RWPE2 (cell line): ENCODE measurements around the gene CD27.

Experiments
- ATAC-seq: fragments of 200-7000 bp; cut with Tn5 transposase; 3 replicates; pipeline ENCODE4 v1.9.1; 2021; ENCODE audit warnings: low read depth
- DNase-seq: peaks from one replicate; pipeline ENCODE4 v3.0.0-alpha.2; 2020; ENCODE audit warnings: low spot score
- H3K27ac ChIP-seq: fragments of 450-650 bp; 2 replicates; pipeline ENCODE4 v1.5.1; 2017; ENCODE audit warnings: mild to moderate bottlenecking; ENCODE audit not compliant: poor library complexity, severe bottlenecking
- H3K27me3 ChIP-seq: fragments of 250-450 bp; sonication (Bioruptor Pico); 2 replicates; pipeline ENCODE4 v1.5.1; 2021; ENCODE audit warnings: mild to moderate bottlenecking, moderate library complexity; ENCODE audit not compliant: insufficient read depth, poor library complexity, severe bottlenecking
- H3K36me3 ChIP-seq: fragments of 250-450 bp; sonication (Bioruptor Pico); 2 replicates; pipeline ENCODE4 v1.5.1; 2020; ENCODE audit warnings: low read depth, mild to moderate bottlenecking, moderate library complexity
- H3K4me1 ChIP-seq: fragments of 250-450 bp; sonication (Bioruptor Pico); 2 replicates; pipeline ENCODE4 v1.5.1; 2021; ENCODE audit warnings: mild to moderate bottlenecking, moderate library complexity; ENCODE audit not compliant: insufficient read depth, poor library complexity, severe bottlenecking
- H3K4me3 ChIP-seq: fragments of 250-450 bp; sonication (Bioruptor Pico); 2 replicates; pipeline ENCODE4 v1.5.1; 2021; ENCODE audit warnings: mild to moderate bottlenecking, moderate library complexity; ENCODE audit not compliant: severe bottlenecking
- H3K9me3 ChIP-seq: fragments of 250-450 bp; sonication (Bioruptor Pico); 2 replicates; pipeline ENCODE4 v1.5.1; 2021; ENCODE audit warnings: mild to moderate bottlenecking, moderate library complexity; ENCODE audit not compliant: severe bottlenecking
- TF ChIP-seq, protein P1 (sequence below): fragments of 450-650 bp; IDR thresholded peaks from one replicate; pipeline ENCODE4 v1.5.1; 2017; ENCODE audit warnings: mild to moderate bottlenecking, moderate library complexity; ENCODE audit not compliant: poor library complexity, severe bottlenecking

The CD27 gene

DNA sequence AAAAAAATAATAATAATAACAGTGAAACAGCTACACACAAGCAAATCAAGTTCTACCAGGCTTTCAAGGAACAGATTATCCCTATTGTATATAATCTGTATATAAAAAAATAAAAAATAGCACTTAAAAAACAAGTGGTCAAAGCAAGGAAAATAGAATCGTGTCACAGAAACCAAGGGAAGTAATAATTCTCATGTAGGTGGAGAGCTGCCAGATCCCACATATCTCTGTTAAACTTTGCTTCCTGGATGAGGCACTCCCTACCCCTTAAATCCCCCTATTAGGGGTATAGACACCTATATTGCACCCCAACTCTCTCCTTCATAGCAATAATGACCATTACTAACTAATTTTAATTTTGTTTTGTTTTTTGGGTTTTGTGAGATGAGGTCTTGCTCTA, 4.4 kb upstream of the CD27 start:
- DNase-seq (no peak), ATAC-seq (no peak)
- H3K4me1 ChIP-seq: no peaks in the 10 kb centered on the region
- TF ChIP-seq, protein P1, sequence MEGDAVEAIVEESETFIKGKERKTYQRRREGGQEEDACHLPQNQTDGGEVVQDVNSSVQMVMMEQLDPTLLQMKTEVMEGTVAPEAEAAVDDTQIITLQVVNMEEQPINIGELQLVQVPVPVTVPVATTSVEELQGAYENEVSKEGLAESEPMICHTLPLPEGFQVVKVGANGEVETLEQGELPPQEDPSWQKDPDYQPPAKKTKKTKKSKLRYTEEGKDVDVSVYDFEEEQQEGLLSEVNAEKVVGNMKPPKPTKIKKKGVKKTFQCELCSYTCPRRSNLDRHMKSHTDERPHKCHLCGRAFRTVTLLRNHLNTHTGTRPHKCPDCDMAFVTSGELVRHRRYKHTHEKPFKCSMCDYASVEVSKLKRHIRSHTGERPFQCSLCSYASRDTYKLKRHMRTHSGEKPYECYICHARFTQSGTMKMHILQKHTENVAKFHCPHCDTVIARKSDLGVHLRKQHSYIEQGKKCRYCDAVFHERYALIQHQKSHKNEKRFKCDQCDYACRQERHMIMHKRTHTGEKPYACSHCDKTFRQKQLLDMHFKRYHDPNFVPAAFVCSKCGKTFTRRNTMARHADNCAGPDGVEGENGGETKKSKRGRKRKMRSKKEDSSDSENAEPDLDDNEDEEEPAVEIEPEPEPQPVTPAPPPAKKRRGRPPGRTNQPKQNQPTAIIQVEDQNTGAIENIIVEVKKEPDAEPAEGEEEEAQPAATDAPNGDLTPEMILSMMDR: no peak
- no peaks in the 10 kb centered on the region for H3K36me3 ChIP-seq
- H3K27ac ChIP-seq: no peak overlapping the region
- H3K4me3 ChIP-seq: no peak overlapping the region
- no peaks in the 10 kb centered on the region for H3K27me3 ChIP-seq
- no peaks in the 10 kb centered on the region for H3K9me3 ChIP-seq

DNA sequence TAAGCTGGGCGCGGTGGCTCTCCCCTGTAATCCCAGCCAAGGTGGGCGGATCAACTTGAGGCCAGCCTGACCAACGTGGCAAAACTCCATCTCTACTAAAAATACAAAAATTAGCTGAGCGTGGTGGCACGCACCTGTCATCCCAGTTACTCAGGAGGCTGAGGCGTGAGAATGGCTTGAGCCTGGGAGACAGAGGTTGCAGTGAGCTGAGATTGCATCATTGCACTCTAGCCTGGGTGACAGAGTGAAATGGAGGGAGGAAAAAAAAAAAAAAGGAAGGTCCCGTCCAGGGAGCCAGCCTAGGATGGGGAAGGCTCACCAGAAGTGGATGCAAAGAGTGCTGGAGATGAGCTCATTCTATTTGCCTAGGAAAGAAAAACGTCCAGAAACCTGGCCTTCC, 1.9 kb upstream of the CD27 start:
- ATAC-seq: no peak
- no peak for DNase-seq
- no peaks in the 10 kb centered on the region for H3K36me3 ChIP-seq
- H3K27ac ChIP-seq: no peak overlapping the region
- H3K4me3 ChIP-seq: no peak overlapping the region
- H3K27me3 ChIP-seq: no peaks in the 10 kb centered on the region
- TF ChIP-seq, protein P1: no peak
- no peaks in the 10 kb centered on the region for H3K9me3 ChIP-seq
- no peaks in the 10 kb centered on the region for H3K4me1 ChIP-seq

DNA sequence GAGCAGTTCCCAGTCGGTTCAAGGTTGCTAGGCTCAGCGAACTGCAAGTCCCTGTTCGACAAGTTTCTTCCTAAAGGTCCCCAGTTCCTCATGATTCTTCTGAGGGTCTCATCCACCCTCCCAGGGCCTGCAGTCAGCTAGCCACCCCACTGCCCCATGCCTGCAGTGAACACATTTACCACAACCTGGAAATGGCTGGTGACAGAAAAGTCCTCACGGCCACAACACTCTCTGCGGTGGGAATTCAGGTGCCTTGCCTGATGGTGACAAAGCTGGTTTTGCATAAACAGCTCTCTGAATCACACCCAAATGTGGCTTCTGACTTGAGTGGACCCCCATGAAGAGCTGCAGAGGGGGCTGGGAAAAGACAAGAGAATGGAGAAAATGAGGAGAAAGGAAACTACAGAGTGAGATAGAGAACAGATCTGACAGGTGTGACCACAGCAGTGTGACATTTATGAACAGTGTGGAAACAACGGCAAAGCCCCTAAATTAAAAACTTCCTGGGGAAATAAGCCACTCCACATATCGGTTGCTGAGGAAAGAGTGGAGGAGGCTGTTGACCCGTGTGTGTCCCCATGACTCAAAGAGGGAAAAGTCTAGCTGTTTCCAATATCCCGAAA, 1.3 kb upstream of the CD27 start:
- no peaks in the 10 kb centered on the region for H3K27me3 ChIP-seq
- H3K4me3 ChIP-seq: no peak overlapping the region
- H3K4me1 ChIP-seq: no peaks in the 10 kb centered on the region
- H3K9me3 ChIP-seq: no peaks in the 10 kb centered on the region
- ATAC-seq (no peak), DNase-seq (no peak)
- TF ChIP-seq, protein P1: no peak
- no peaks in the 10 kb centered on the region for H3K36me3 ChIP-seq
- H3K27ac ChIP-seq: no peak overlapping the region

DNA sequence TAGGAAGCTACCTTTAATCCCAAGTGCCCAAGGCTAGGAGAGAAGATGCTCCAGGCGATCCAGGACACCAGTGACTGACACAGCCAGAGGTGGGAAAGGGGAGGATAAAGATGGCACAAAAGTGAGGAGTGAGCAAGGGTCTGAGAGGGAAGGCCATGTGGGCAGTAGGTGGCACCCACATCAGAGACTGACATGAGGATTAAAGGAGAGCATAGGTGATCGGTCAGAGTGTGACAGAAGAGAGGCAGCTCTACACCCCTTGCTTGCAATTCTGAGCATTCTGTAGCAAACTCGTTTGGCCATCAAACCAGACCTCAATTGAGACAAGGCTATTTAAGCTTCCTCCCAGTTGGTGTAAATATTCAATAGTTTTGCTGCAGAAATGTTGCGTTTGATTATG, 724 bp upstream of the CD27 start:
- DNase-seq: no peak
- no peaks in the 10 kb centered on the region for H3K36me3 ChIP-seq
- no peak overlapping the region for H3K27ac ChIP-seq
- H3K27me3 ChIP-seq: no peaks in the 10 kb centered on the region
- no peaks in the 10 kb centered on the region for H3K4me1 ChIP-seq
- TF ChIP-seq, protein P1: no peak
- no peak for ATAC-seq
- no peak overlapping the region for H3K4me3 ChIP-seq
- H3K9me3 ChIP-seq: no peaks in the 10 kb centered on the region

DNA sequence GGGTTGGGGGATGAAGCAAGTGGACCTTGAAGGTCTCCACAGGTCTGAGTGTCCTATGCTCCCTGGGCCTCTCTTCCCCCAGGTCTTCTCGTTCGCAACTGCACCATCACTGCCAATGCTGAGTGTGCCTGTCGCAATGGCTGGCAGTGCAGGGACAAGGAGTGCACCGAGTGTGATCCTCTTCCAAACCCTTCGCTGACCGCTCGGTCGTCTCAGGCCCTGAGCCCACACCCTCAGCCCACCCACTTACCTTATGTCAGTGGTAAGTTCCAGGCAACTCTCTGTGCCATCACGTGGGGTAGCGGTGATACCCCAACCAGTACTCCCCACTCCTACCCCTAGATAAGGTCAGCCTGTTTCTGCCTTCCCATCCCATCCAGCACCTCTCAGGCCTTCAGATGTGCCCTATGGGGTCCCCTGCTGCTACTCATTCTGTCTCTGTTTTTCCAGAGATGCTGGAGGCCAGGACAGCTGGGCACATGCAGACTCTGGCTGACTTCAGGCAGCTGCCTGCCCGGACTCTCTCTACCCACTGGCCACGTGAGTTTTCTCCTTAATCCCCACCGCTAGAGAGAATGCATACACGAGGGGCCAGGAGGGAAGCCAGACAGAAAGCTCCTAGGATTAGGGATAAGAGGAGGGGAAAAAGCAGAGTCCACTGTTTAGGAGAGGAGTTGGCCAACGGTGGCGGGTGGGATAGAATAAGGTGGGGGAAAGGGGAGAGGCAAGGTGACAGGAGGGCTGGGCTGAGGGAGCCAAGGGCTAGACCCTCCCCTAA, 5.5 kb downstream of the CD27 start:
- TF ChIP-seq, protein P1: no peak
- ATAC-seq (no peak), DNase-seq (peak; percentile 23)
- peak overlapping the region; percentile 41 for H3K4me3 ChIP-seq
- H3K9me3 ChIP-seq: no peaks in the 10 kb centered on the region
- no peaks in the 10 kb centered on the region for H3K36me3 ChIP-seq
- no peaks in the 10 kb centered on the region for H3K27me3 ChIP-seq
- H3K27ac ChIP-seq: peak overlapping the region; percentile 68
- peaks cover 4% of the 10 kb centered on the region for H3K4me1 ChIP-seq
